ENCODE data around the gene LCE2A. TPM values are rescaled to one million over a fixed set of nuclear protein-coding genes. Genes with fewer than 3 reads are reported as not detected.
"Not testable (repeated sequence)": the region's sequence is repeated elsewhere in the genome, so short reads cannot be mapped to it uniquely, and the experiment has no call there.

Gene LCE2A
- total RNA-seq, 1 experiment from 2014 or later: not detected

DNA sequence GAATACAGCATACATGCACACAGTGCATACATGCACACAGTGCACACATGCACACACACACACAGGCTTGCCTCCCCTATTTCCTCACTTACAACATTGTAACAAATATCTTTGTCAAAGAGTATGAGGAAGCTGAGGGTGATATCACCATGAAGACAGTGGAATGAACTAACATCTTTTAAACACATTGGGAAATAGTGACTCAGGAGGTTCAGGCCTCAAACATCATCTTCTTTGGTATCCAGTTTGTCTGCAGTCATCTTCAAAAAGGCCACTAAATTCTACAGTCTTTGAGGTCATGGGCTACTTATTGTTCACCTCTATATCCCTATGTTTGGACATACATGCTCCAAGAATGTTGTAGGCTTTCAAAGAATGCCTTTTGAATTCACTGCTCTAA, 14.3 kb upstream of the LCE2A start:
- Histone ChIP-seq H3K9ac (ENCODE audit: extremely low read depth, insufficient read length, low read length) (no peak overlapping the region), H3K23me2 (ENCODE audit: insufficient read length, low read depth, low read length, poor library complexity, severe bottlenecking) (no peaks in the 10 kb centered on the region), H2AK5ac (ENCODE audit: insufficient read length, low read length) (no peak overlapping the region), H3K27me3 (ENCODE audit: insufficient read depth, low read length) (no peaks in the 10 kb centered on the region), H3K4me1 (ENCODE audit: insufficient read depth, low read length) (no peaks in the 10 kb centered on the region), H3K79me1 (ENCODE audit: insufficient read depth, low read depth, low read length, poor library complexity, severe bottlenecking) (no peaks in the 10 kb centered on the region), H3K27ac (ENCODE audit: insufficient read length, low read depth, low read length) (no peak overlapping the region), H3K4ac (ENCODE audit: low read depth, low read length) (no peak overlapping the region), H2BK120ac (ENCODE audit: low read depth, low read length, poor library complexity, severe bottlenecking) (no peak overlapping the region), H2BK12ac (ENCODE audit: insufficient read length, low read depth, low read length) (no peak overlapping the region), H3K9me3 (ENCODE audit: control insufficient read depth, low read depth, low read length) (peaks cover 96% of the 10 kb centered on the region), H3K4me2 (ENCODE audit: insufficient read depth, insufficient read length, low read length) (no peak overlapping the region), H2BK20ac (ENCODE audit: low read depth, low read length, poor library complexity, severe bottlenecking) (no peak overlapping the region), H4K20me1 (ENCODE audit: control insufficient read depth, insufficient read depth, insufficient read length) (no peaks in the 10 kb centered on the region), H3K14ac (ENCODE audit: insufficient read depth, low read length) (no peak overlapping the region), H3T11ph (ENCODE audit: low read length) (no peak overlapping the region), H3K23ac (ENCODE audit: insufficient read length, low read depth, low read length) (no peak overlapping the region), H4K5ac (ENCODE audit: insufficient read length, low read depth, low read length) (no peak overlapping the region), H2AFZ (ENCODE audit: low read length) (no peak overlapping the region), H4K91ac (ENCODE audit: insufficient read length, low read depth, low read length) (no peak overlapping the region), H4K8ac (replicated peaks; ENCODE audit: insufficient read length, low read depth, low read length) (no peak overlapping the region), H3K56ac (ENCODE audit: insufficient read length, low read depth, low read length) (no peak overlapping the region), H2BK5ac (ENCODE audit: insufficient read length, low read length) (no peak overlapping the region), H3K79me2 (ENCODE audit: insufficient read depth, low read length) (no peaks in the 10 kb centered on the region), H2BK15ac (ENCODE audit: low read depth, low read length) (no peak overlapping the region), H3K18ac (ENCODE audit: insufficient read length, low read depth, low read length) (no peak overlapping the region)
- no peak for DNase-seq
- no peak for TF ChIP-seq CTCF (conservative IDR thresholded peaks at IDR 0.05)
- H3K36me3 Mint-ChIP-seq (ENCODE audit: insufficient read depth in 1 of 3, low read depth in 3 of 3): peaks cover 0 to 35% (median 18%) of the 10 kb centered on the region in 3 experiments; a peak in 5 of 7 replicates
- H3K27me3 Mint-ChIP-seq (ENCODE audit: low read depth): no peaks in the 10 kb centered on the region; the same call in 1 of the 2 replicates
- no peak overlapping the region for H3K27ac Mint-ChIP-seq
- no peak overlapping the region for H3K4me3 Mint-ChIP-seq
- peaks cover 94 to 97% of the 10 kb centered on the region in 2 experiments for H3K9me3 Mint-ChIP-seq
- no peaks in the 10 kb centered on the region for H3K4me1 Mint-ChIP-seq

DNA sequence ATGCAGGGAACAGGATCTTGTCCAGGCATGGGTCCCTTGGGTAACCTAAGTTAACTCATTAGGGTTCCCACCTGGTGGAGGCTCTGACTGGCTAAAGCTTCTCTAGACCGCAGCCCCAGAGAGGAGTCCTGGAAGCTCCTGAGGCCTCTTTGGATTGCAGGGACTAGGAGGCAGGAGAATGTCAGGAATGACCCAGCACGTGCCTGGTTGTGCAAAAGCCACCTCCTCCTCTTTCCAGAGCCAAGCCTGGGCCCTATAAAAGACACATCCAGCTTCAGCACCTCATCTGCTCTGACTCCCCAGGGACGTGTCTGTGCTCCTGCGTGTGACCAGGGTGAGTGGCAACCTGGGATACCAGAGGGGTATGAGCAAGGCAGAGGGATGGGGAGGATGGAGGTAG, 12.3 kb upstream of the LCE2A start, which contains the start of gene LCE2B:
TSS of gene LCE2B (plus strand) at position 301 of the 400 bp plus-strand sequence. CDS start 721 bp downstream, outside the sequence.
- H3K4me3 Mint-ChIP-seq; H2BK15ac ChIP-seq (ENCODE audit: low read depth, low read length); H2AK5ac ChIP-seq (ENCODE audit: insufficient read length, low read length); H3K23ac ChIP-seq (ENCODE audit: insufficient read length, low read depth, low read length); H3K9ac ChIP-seq (ENCODE audit: extremely low read depth, insufficient read length, low read length); H3K4ac ChIP-seq (ENCODE audit: low read depth, low read length); H2BK120ac ChIP-seq (ENCODE audit: low read depth, low read length, poor library complexity, severe bottlenecking); H3K23me2 ChIP-seq (ENCODE audit: insufficient read length, low read depth, low read length, poor library complexity, severe bottlenecking); H4K5ac ChIP-seq (ENCODE audit: insufficient read length, low read depth, low read length); H3K27ac Mint-ChIP-seq; H4K20me1 ChIP-seq (ENCODE audit: control insufficient read depth, insufficient read depth, insufficient read length); H3K4me1 Mint-ChIP-seq; H3K4me1 ChIP-seq (ENCODE audit: insufficient read depth, low read length); H3K14ac ChIP-seq (ENCODE audit: insufficient read depth, low read length); DNase-seq; H2BK5ac ChIP-seq (ENCODE audit: insufficient read length, low read length); H3K27ac ChIP-seq (ENCODE audit: insufficient read length, low read depth, low read length); H3T11ph ChIP-seq (ENCODE audit: low read length); H3K56ac ChIP-seq (ENCODE audit: insufficient read length, low read depth, low read length); H2BK12ac ChIP-seq (ENCODE audit: insufficient read length, low read depth, low read length); H3K27me3 ChIP-seq (ENCODE audit: insufficient read depth, low read length); H3K18ac ChIP-seq (ENCODE audit: insufficient read length, low read depth, low read length); H3K4me2 ChIP-seq (ENCODE audit: insufficient read depth, insufficient read length, low read length); H2BK20ac ChIP-seq (ENCODE audit: low read depth, low read length, poor library complexity, severe bottlenecking); H4K8ac ChIP-seq (replicated peaks; ENCODE audit: insufficient read length, low read depth, low read length); H4K91ac ChIP-seq (ENCODE audit: insufficient read length, low read depth, low read length); H3K79me1 ChIP-seq (ENCODE audit: insufficient read depth, low read depth, low read length, poor library complexity, severe bottlenecking); H3K79me2 ChIP-seq (ENCODE audit: insufficient read depth, low read length); H3K27me3 Mint-ChIP-seq (ENCODE audit: low read depth); H2AFZ ChIP-seq (ENCODE audit: low read length): not testable (repeated sequence)
- no CpG with 5 or more reads among the region's 4 CpGs for WGBS (ENCODE audit: extremely low coverage, insufficient read length, low lambda C conversion rate)
- peaks cover 0 to 37% (median 19%) of the 10 kb centered on the region in 3 experiments; a peak in 5 of 7 replicates for H3K36me3 Mint-ChIP-seq (ENCODE audit: insufficient read depth in 1 of 3, low read depth in 3 of 3)
- peaks cover 94 to 97% of the 10 kb centered on the region in 2 experiments for H3K9me3 Mint-ChIP-seq
- peaks cover 77% of the 10 kb centered on the region for H3K9me3 ChIP-seq (ENCODE audit: control insufficient read depth, low read depth, low read length)

Data from H9 (cell line).